ENCODE results near the gene GRM4. TPM values are rescaled to one million over a fixed set of nuclear protein-coding genes. Genes with fewer than 3 reads are reported as not detected.

GRM4 gene
- total RNA-seq, 4 donors from 2014 or later = not detected

GRCh38 chr6:34000281-34000680, 145.6 kb downstream of the GRM4 start:
- TF ChIP-seq CTCF (IDR thresholded peaks at IDR 0.05) = no peak
- no peak for TF ChIP-seq POLR2A (IDR thresholded peaks at IDR 0.05)
- H3K4me3 ChIP-seq = no peak overlapping the region
- DNase-seq = no peak
- peaks cover 0 to 4% (median 0%) of the 10 kb centered on the region in 3 donors for H3K9me3 ChIP-seq
- H3K4me1 ChIP-seq = no peaks in the 10 kb centered on the region
- no peaks in the 10 kb centered on the region for H3K36me3 ChIP-seq
- H3K27me3 ChIP-seq = peaks cover 0 to 35% (median 0%) of the 10 kb centered on the region in 4 donors
- no CpG with 5 or more reads among the region's 5 CpGs for WGBS, 2 donors
- intact Hi-C loops (cut with DNase I) = no loop called here
- H3K27ac ChIP-seq = no peak overlapping the region

GRCh38 chr6:33999567-33999966, 146.3 kb downstream of the GRM4 start:
- Histone ChIP-seq H3K27ac (no peak overlapping the region), H3K4me3 (no peak overlapping the region), H3K9me3 (peaks cover 0 to 4% (median 0%) of the 10 kb centered on the region in 3 donors), H3K27me3 (peaks cover 0 to 39% (median 0%) of the 10 kb centered on the region in 4 donors), H3K36me3 (no peaks in the 10 kb centered on the region), H3K4me1 (no peaks in the 10 kb centered on the region)
- WGBS, 2 donors = 90 to 93% methylated on average over 4 of the region's 4 CpGs
- DNase-seq = no peak
- intact Hi-C loops (cut with DNase I) = no loop called here
- no peak for TF ChIP-seq POLR2A (IDR thresholded peaks at IDR 0.05)
- no peak for TF ChIP-seq CTCF (IDR thresholded peaks at IDR 0.05)

- TF ChIP-seq POLR2A (IDR thresholded peaks at IDR 0.05) (no peak), CTCF (IDR thresholded peaks at IDR 0.05) (no peak)
- no peaks in the 10 kb centered on the region for H3K36me3 ChIP-seq
- peaks cover 0 to 4% (median 0%) of the 10 kb centered on the region in 3 donors for H3K9me3 ChIP-seq
- intact Hi-C loops (cut with DNase I) = no loop called here
- no peak overlapping the region for H3K4me3 ChIP-seq
- DNase-seq = no peak
- WGBS, 2 donors = 93 to 94% methylated on average over 5 of the region's 5 CpGs
- no peak overlapping the region for H3K27ac ChIP-seq
- H3K4me1 ChIP-seq = no peaks in the 10 kb centered on the region
- peaks cover 0 to 44% (median 0%) of the 10 kb centered on the region in 4 donors for H3K27me3 ChIP-seq
Observed at GRCh38 chr6:33998660-33999059, 147.2 kb downstream of the GRM4 start.

- Histone ChIP-seq H3K4me3 (no peak overlapping the region), H3K4me1 (no peaks in the 10 kb centered on the region), H3K9me3 (peaks cover 0 to 4% (median 0%) of the 10 kb centered on the region in 3 donors), H3K27me3 (peaks cover 0 to 45% (median 0%) of the 10 kb centered on the region in 4 donors), H3K36me3 (no peaks in the 10 kb centered on the region), H3K27ac (no peak overlapping the region)
- 72 to 88% methylated on average over 1 of the region's 1 CpG for whole genome bisulfite sequencing, 2 donors
- intact Hi-C loops (cut with DNase I) = no loop called here
- no peak for DNase-seq
- no peak for TF ChIP-seq POLR2A (IDR thresholded peaks at IDR 0.05)
- TF ChIP-seq CTCF (IDR thresholded peaks at IDR 0.05) = no peak
Observed at GRCh38 chr6:33997265-33997664, 148.6 kb downstream of the GRM4 start.

- Histone ChIP-seq H3K4me3 (no peak overlapping the region), H3K27ac (no peak overlapping the region), H3K4me1 (no peaks in the 10 kb centered on the region), H3K27me3 (peaks cover 0 to 34% (median 0%) of the 10 kb centered on the region in 4 donors), H3K36me3 (no peaks in the 10 kb centered on the region), H3K9me3 (peaks cover 0 to 4% (median 0%) of the 10 kb centered on the region in 3 donors)
- intact Hi-C loops (cut with DNase I) = no loop called here
- no peak for TF ChIP-seq POLR2A (IDR thresholded peaks at IDR 0.05)
- no peak for TF ChIP-seq CTCF (IDR thresholded peaks at IDR 0.05)
- WGBS, 2 donors = 53 to 57% methylated on average over 1 to 3 of the region's 5 CpGs
- no peak for DNase-seq
Observed at GRCh38 chr6:33996120-33996475, 149.8 kb downstream of the GRM4 start.
